GM21528 (cell line): ENCODE results near the gene RPN2.
A peak's percentile ranks its signal among the peaks of the same experiment; 100 is the strongest.
"Not testable (repeated sequence)": the region's sequence is repeated elsewhere in the genome, so short reads cannot be mapped to it uniquely, and the experiment has no call there.

Experiments used
- ATAC-seq: cut with Tn5 transposase; IDR thresholded peaks from one replicate; pipeline ENCODE4 v1.9.1; 2021; ENCODE audit warnings: mild to moderate bottlenecking, moderate library complexity; ENCODE audit not compliant: unreplicated experiment, low FRiP score

Gene RPN2

GRCh38 chr20:37178839-37179682, at the start of gene RPN2, which contains the start of gene MROH8:
Gene RPN2, plus strand, starts transcription at chr20:37179330. Its CDS starts 27 bp downstream, at chr20:37179357.
Gene MROH8, minus strand, starts transcription at chr20:37179548.
- ATAC-seq, result peak; percentile 87

DNA sequence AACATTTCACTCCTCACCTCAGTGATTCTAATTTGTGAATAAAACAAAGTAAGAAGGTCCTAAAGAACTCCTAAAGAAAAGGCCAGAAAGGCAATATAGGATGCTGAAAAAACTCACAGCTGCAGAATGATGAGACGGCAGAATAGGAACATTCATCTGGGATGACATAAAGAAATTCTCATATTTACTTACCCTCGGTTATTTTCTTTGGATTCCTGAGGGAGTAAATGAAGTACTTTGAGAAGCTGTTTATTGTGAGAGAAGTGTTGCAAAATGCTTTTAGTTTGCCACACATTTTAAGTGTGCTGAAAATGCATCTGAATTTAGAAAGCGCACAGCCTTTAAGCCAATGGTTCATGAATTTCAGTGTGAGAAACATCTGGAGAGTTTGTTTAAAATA, 47.6 kb upstream of the RPN2 start:
- ATAC-seq, result no peak

- no peak for ATAC-seq
Observed at GRCh38 chr20:37133952-37134351, 45.2 kb upstream of the RPN2 start.

DNA sequence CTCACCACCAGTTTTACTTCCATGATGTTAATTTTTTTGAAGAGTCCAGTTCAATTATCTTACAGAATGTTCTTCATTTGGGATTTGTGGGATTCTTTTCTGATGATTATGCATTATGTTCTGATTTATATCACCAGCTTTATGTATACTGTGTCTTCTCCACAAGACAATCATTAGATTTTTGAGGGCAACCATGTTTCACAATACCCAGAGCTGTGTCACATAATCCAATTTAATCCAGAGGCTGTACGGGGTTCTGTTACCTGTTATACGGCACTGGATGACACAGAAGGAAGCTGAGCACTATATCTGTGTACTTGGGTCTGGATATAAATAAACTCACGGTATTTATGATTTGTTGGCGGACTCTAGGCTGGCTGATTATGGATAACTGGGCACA, 41.6 kb upstream of the RPN2 start:
- ATAC-seq, result no peak

GRCh38 chr20:37142708-37143107, 36.4 kb upstream of the RPN2 start:
- no peak for ATAC-seq

- ATAC-seq, result no peak
Observed at GRCh38 chr20:37144856-37145404, 34.2 kb upstream of the RPN2 start.

DNA sequence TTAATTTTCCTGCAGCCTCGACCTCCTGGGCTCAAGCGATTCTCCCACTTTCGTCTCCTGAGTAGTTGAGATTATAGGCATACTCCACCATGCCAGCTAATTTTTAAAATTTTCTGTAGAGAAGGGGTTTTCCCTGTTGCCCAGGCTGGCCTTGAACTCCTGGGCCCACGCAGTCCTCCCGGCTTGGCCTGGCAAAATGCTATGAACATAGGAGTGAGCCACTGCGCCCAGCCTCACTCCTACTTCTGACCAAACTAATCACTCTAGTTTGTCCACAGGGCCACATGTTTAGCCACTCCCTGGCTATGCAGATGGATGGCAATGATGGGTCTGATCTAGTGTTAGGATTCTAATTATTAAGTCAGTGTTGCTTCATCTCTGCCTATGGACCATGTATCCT, 31.9 kb upstream of the RPN2 start:
- ATAC-seq, result no peak

DNA sequence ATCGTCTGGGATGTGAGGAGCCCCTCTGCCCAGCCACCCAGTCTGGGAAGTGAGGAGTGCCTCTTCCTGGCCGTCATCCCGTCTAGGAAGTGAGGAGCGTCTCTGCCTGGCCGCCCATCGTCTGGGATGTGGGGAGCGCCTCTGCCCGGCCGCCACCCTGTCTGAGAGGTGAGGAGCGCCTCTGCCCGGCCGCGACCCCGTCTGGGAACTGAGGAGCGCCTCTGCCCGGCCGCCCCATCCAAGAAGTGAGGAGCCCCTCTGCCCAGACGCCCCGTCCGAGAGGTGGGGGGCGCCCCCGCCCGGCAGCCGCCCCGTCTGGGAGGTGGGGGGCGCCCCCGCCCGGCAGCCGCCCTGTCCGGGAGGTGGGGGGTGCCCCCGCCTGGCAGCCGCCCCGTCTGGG, 28.3 kb upstream of the RPN2 start:
- ATAC-seq, result not testable (repeated sequence)

- ATAC-seq, result no peak
Observed at GRCh38 chr20:37151529-37151928, 27.6 kb upstream of the RPN2 start.

DNA sequence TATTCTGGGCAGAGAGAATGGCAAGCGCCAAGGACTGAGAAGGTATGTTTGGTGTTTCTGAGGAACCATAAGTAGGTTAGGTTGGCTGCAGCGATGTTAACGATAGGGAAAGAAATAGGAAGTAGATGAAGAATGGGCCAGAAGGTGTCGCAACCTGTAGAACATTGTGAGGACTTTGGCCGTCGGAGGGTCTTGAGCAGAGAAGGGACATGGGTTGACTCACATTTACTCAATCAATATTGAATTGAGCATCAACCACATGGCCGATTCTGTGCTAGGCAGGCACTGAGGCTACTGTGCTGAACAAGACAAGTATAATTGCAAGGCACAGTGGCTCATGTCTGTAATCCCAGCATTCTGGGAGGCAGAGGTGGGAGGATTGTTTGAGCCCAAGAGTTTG, 26.8 kb upstream of the RPN2 start:
- ATAC-seq, result no peak

DNA sequence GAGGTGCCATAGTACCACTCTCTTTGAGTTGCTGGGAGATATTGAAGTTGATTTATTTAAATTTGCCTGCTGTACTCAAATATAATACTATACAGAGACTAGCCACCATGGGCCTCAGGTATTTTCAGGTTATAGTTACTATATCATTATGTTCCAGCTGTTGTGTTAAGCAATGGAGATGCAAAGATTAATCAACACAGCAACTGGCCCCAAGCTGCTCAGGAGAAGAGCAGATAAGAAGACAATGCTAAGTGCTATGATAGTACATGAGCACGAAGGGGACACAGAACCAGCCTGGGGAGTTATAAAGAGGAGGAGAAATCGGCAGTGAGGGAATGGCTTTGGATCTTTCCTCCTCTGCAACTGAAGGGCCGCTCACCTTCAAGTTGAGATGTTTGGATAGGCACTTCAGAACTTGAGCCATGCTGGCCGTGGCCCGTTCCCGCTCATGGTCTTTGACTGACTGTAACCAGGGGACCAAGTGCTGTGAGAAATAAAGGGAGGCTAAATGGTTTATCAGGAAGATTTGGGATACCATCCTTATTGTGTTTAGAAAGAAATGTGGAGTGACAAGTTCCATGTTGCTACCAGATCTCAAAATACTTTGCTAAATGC, 24.3 kb upstream of the RPN2 start:
- no peak for ATAC-seq

DNA sequence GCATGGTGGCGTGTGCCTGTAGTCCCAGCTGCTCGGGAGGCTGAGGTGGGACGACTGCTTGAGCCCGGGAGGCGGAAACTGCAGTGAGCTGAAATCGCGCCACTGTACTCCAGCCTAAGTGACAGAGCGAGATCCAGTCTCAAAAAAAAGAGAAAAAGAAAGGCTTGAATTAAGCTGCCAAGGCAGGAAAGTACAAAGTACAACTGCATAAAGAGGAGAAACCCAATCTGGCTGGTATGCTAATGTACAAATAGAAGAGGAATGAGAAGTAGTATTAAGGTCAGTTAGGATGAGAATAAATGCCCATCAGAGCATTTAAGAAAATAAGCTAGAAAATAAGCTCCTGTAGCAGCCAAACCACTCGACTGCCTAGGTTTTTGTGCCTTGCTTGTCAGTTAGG, 23.1 kb upstream of the RPN2 start:
- ATAC-seq, result no peak

DNA sequence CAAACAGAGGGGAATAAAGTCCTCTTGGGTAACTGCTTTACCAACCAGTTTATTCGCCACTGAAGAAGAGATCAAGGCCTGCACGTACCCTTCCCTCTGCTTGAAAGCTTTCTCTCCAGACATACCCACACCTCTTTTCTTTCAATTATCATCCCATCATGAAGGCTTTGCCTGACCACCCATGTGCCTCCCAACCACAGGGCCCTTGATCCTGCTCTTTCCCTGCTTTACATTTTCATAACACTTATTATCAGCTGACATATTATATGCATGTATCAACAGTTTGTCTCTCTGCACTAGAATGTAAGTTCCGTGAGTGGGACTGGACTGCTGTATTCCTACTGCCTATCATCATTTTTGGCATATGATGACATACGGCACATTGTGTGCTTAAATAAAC, 20.9 kb upstream of the RPN2 start:
- no peak for ATAC-seq

DNA sequence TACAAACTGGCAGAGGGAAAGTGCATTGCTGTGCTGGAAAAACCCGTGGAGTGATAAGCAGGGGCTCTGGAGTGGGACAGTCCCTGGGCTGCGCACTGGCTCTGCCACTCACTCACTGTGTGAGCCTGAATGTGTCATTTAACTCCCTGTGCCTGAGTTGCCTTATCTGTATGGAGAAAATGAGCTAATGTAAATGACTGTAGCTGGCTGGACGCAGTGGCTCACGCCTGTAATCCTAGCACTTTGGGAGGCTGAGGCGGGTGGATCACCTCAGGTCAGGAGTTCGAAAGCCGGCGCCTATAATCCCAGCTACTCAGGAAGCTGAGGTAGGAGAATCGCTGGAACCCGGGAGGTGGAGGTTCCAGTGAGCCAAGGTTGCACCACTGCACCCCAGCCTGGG, 18.4 kb upstream of the RPN2 start:
- ATAC-seq, result no peak

- no peak for ATAC-seq
Observed at GRCh38 chr20:37161830-37162549, 17.1 kb upstream of the RPN2 start.

- no peak for ATAC-seq
Observed at GRCh38 chr20:37162646-37163045, 16.5 kb upstream of the RPN2 start.

DNA sequence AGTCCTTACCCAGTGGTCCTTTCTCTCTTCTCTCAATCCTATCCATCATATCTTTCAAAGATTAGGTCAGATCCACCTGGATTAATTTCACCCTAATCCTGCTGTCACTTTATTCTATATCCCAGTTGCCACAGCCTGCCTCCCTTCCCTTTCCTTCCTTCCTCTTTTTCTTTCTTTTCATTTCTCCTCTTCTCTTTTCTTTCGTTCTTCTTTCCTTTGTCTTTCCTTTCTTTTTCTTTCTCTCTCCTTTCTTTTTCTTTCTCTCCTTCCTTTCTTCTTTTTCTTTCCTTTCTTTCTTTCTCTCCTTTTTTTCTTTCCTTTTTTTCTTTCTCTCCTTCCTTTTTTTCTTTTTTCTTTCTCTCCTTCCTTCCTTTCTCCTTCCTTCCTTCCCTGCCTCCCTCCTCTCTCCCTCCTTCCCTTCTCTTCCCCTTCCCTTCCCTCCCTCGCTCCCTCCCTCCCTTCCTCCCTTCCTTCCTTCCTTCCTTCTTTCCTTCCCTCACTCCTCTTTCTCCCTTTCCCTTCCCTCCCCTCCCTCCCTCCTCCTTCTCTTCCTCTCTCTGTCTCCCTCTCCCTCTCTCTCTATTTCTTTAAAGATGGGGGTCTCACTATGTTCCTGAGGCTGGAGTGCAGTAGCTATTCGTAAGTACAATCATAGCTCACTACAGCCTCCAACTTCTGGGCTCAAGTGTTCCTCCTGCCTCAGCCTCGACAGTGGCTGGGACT, 15.1 kb upstream of the RPN2 start:
- ATAC-seq, result no peak

- ATAC-seq, result no peak
Observed at GRCh38 chr20:37165031-37165430, 14.1 kb upstream of the RPN2 start.

GRCh38 chr20:37166867-37167266, 12.3 kb upstream of the RPN2 start:
- ATAC-seq, result no peak

GRCh38 chr20:37172836-37173235, 6.3 kb upstream of the RPN2 start:
- ATAC-seq, result no peak
